BLaER1 treated with 17β-estradiol and CSF1 and Interleukin-3, amounts not matched to agents 10 nM and 100 nM (cell line): Measurements from ENCODE around the gene POU6F1.
A peak's percentile ranks its signal among the peaks of the same experiment; 100 is the strongest.

Source experiments
- H3K27ac ChIP-seq, 11 experiments: shearing (Covaris generic); formaldehyde crosslinking; 2 replicates each; pipeline ENCODE4 v1.8.1; 2022
- H3K27me3 ChIP-seq, 11 experiments: shearing (Covaris generic); formaldehyde crosslinking; 2 replicates each; pipeline ENCODE4 v1.8.1; 2022
- H3K36me3 ChIP-seq, 11 experiments: shearing (Covaris generic); formaldehyde crosslinking; 2 replicates each; pipeline ENCODE4 v1.8.1; 2022
- H3K4me1 ChIP-seq, 10 experiments: shearing (Covaris generic); formaldehyde crosslinking; 2 replicates each; pipeline ENCODE4 v1.8.1; 2022
- H3K4me2 ChIP-seq, 11 experiments: shearing (Covaris generic); formaldehyde crosslinking; 2 replicates each; pipeline ENCODE4 v1.8.1; 2022
- H3K4me3 ChIP-seq, 10 experiments: shearing (Covaris generic); formaldehyde crosslinking; 2 replicates each; pipeline ENCODE4 v1.8.1; 2022
- H3K9ac ChIP-seq, 11 experiments: shearing (Covaris generic); formaldehyde crosslinking; 2 replicates each; pipeline ENCODE4 v1.8.1; 2022
- H3K9me3 ChIP-seq, 11 experiments: shearing (Covaris generic); formaldehyde crosslinking; replicated peaks in 1 of 11; 2 replicates each; pipeline ENCODE4 v1.8.1; 2022
- H4K20me1 ChIP-seq, 11 experiments: shearing (Covaris generic); formaldehyde crosslinking; 2 replicates each; pipeline ENCODE4 v1.8.1; 2022
- Cebpa-rat ChIP-seq, 11 experiments: shearing (Covaris generic); IDR thresholded peaks; 2 replicates each; pipeline ENCODE4 v1.8.1; 2022

Gene POU6F1

GRCh38 chr12:51172515-51173431 is 45.1 kb downstream of the POU6F1 start, which contains the start of gene TFCP2:
Gene TFCP2, minus strand, starts transcription at chr12:51173135. Its CDS starts 713 bp downstream, at chr12:51172422.
- H3K4me1 ChIP-seq, result peaks cover 0 to 29% (median 3%) of the 10 kb centered on the region in 10 experiments; a peak in 8 of 20 replicates
- H4K20me1 ChIP-seq, result no peaks in the 10 kb centered on the region
- peak within 1 kb of the TSS; percentile 22 to 65 (median 51) for H3K4me3 ChIP-seq
- no peaks in the 10 kb centered on the region for H3K36me3 ChIP-seq
- H3K9ac ChIP-seq, result peak within 1 kb of the TSS in 9 of 11 experiments; percentile 16 to 52 (median 40); a peak in 11 of 22 replicates
- peaks cover 16 to 27% (median 25%) of the 10 kb centered on the region in 11 experiments for H3K27me3 ChIP-seq
- TF ChIP-seq Cebpa-rat (IDR thresholded peaks at IDR 0.05), result no peak
- H3K27ac ChIP-seq, result peak within 1 kb of the TSS in 7 of 11 experiments; percentile 16 to 60 (median 46); a peak in 11 of 22 replicates
- H3K9me3 ChIP-seq, result peaks cover 4 to 18% (median 16%) of the 10 kb centered on the region in 11 experiments; a peak in 20 of 22 replicates
- H3K4me2 ChIP-seq, result peak within 1 kb of the TSS; percentile 33 to 82 (median 54); a peak in 21 of 22 replicates

- TF ChIP-seq Cebpa-rat (IDR thresholded peaks at IDR 0.05), result no peak
- Histone ChIP-seq H3K27me3 (peaks cover 16 to 27% (median 25%) of the 10 kb centered on the region in 11 experiments), H3K9ac (peak overlapping the region in 8 of 11 experiments; percentile 16 to 52 (median 39); a peak in 8 of 22 replicates), H3K4me3 (peak overlapping the region; percentile 22 to 65 (median 51)), H4K20me1 (no peaks in the 10 kb centered on the region), H3K4me1 (peaks cover 0 to 29% (median 3%) of the 10 kb centered on the region in 10 experiments; a peak in 8 of 20 replicates), H3K36me3 (no peaks in the 10 kb centered on the region), H3K27ac (peak overlapping the region in 2 of 11 experiments; percentile 29 to 39; a peak in 1 of 22 replicates), H3K9me3 (peaks cover 4 to 18% (median 16%) of the 10 kb centered on the region in 11 experiments; a peak in 20 of 22 replicates), H3K4me2 (peak overlapping the region; percentile 33 to 82 (median 54); a peak in 18 of 22 replicates)
Measured at GRCh38 chr12:51171884-51172514, 45.9 kb downstream of the POU6F1 start.

GRCh38 chr12:51163795-51164194 is 54.1 kb downstream of the POU6F1 start:
- Histone ChIP-seq H3K27ac (no peak overlapping the region), H3K4me2 (no peak overlapping the region), H3K9me3 (no peaks in the 10 kb centered on the region), H3K4me3 (no peak overlapping the region), H3K9ac (no peak overlapping the region), H4K20me1 (no peaks in the 10 kb centered on the region), H3K36me3 (no peaks in the 10 kb centered on the region), H3K4me1 (no peaks in the 10 kb centered on the region), H3K27me3 (no peaks in the 10 kb centered on the region)
- no peak for TF ChIP-seq Cebpa-rat (IDR thresholded peaks at IDR 0.05)

GRCh38 chr12:51162217-51162616 is 55.6 kb downstream of the POU6F1 start:
- Histone ChIP-seq H3K4me1 (no peaks in the 10 kb centered on the region), H3K27me3 (no peaks in the 10 kb centered on the region), H3K4me3 (no peak overlapping the region), H3K9ac (no peak overlapping the region), H4K20me1 (no peaks in the 10 kb centered on the region), H3K9me3 (no peaks in the 10 kb centered on the region), H3K4me2 (no peak overlapping the region), H3K27ac (no peak overlapping the region), H3K36me3 (no peaks in the 10 kb centered on the region)
- no peak for TF ChIP-seq Cebpa-rat (IDR thresholded peaks at IDR 0.05)

- TF ChIP-seq Cebpa-rat (IDR thresholded peaks at IDR 0.05), result no peak
- no peak overlapping the region for H3K4me3 ChIP-seq
- H3K36me3 ChIP-seq, result no peaks in the 10 kb centered on the region
- no peaks in the 10 kb centered on the region for H3K27me3 ChIP-seq
- no peaks in the 10 kb centered on the region for H4K20me1 ChIP-seq
- no peak overlapping the region for H3K4me2 ChIP-seq
- no peak overlapping the region for H3K9ac ChIP-seq
- H3K27ac ChIP-seq, result no peak overlapping the region
- H3K9me3 ChIP-seq, result no peaks in the 10 kb centered on the region
- no peaks in the 10 kb centered on the region for H3K4me1 ChIP-seq
Measured at GRCh38 chr12:51160814-51161459, 56.9 kb downstream of the POU6F1 start.

- no peaks in the 10 kb centered on the region for H3K4me1 ChIP-seq
- H3K9ac ChIP-seq, result no peak overlapping the region
- H4K20me1 ChIP-seq, result no peaks in the 10 kb centered on the region
- no peak overlapping the region for H3K4me2 ChIP-seq
- H3K27ac ChIP-seq, result no peak overlapping the region
- H3K9me3 ChIP-seq, result no peaks in the 10 kb centered on the region
- no peak for TF ChIP-seq Cebpa-rat (IDR thresholded peaks at IDR 0.05)
- H3K27me3 ChIP-seq, result no peaks in the 10 kb centered on the region
- H3K4me3 ChIP-seq, result no peak overlapping the region
- no peaks in the 10 kb centered on the region for H3K36me3 ChIP-seq
Measured at GRCh38 chr12:51156245-51156765, 61.6 kb downstream of the POU6F1 start.

- TF ChIP-seq Cebpa-rat (IDR thresholded peaks at IDR 0.05), result no peak
- H3K27me3 ChIP-seq, result no peaks in the 10 kb centered on the region
- H3K4me2 ChIP-seq, result no peak overlapping the region
- H3K4me3 ChIP-seq, result no peak overlapping the region
- H3K27ac ChIP-seq, result no peak overlapping the region
- H4K20me1 ChIP-seq, result no peaks in the 10 kb centered on the region
- H3K9ac ChIP-seq, result no peak overlapping the region
- no peaks in the 10 kb centered on the region for H3K4me1 ChIP-seq
- H3K36me3 ChIP-seq, result no peaks in the 10 kb centered on the region
- no peaks in the 10 kb centered on the region for H3K9me3 ChIP-seq
Measured at GRCh38 chr12:51152953-51153352, 64.9 kb downstream of the POU6F1 start.

GRCh38 chr12:51150777-51151176 is 67.1 kb downstream of the POU6F1 start:
- Histone ChIP-seq H4K20me1 (no peaks in the 10 kb centered on the region), H3K36me3 (no peaks in the 10 kb centered on the region), H3K4me3 (no peak overlapping the region), H3K4me1 (no peaks in the 10 kb centered on the region), H3K4me2 (no peak overlapping the region), H3K9ac (no peak overlapping the region), H3K27ac (no peak overlapping the region), H3K27me3 (no peaks in the 10 kb centered on the region), H3K9me3 (no peaks in the 10 kb centered on the region)
- no peak for TF ChIP-seq Cebpa-rat (IDR thresholded peaks at IDR 0.05)

GRCh38 chr12:51147309-51147708 is 70.6 kb downstream of the POU6F1 start:
- Histone ChIP-seq H4K20me1 (no peaks in the 10 kb centered on the region), H3K27me3 (no peaks in the 10 kb centered on the region), H3K4me1 (no peaks in the 10 kb centered on the region), H3K27ac (no peak overlapping the region), H3K36me3 (no peaks in the 10 kb centered on the region), H3K4me3 (no peak overlapping the region), H3K9ac (no peak overlapping the region), H3K9me3 (no peaks in the 10 kb centered on the region), H3K4me2 (no peak overlapping the region)
- no peak for TF ChIP-seq Cebpa-rat (IDR thresholded peaks at IDR 0.05)
